Body of pancreas (tissue), 4 donors: ENCODE results near the gene CENPO.

Experiments used
- POLR2A ChIP-seq, 3 donors: fragments of 450-650 bp; IDR thresholded peaks; one replicate each; pipeline ENCODE4 v1.6.1; 2016; ENCODE audit warnings: antibody characterized with exemption in 3 of 3, mild to moderate bottlenecking in 2 of 3
- TF ChIP-seq, protein P1 (sequence below), 7 experiments: fragments of 450-650 bp in 4 of 7; fragments of 200-600 bp in 3 of 7; sonication (generic) in 3 of 7; IDR thresholded peaks; one replicate each; pipeline ENCODE4 v1.5.1; 2016 to 2019; ENCODE audit warnings: antibody characterized with exemption in 7 of 7

- TF ChIP-seq, protein P1, sequence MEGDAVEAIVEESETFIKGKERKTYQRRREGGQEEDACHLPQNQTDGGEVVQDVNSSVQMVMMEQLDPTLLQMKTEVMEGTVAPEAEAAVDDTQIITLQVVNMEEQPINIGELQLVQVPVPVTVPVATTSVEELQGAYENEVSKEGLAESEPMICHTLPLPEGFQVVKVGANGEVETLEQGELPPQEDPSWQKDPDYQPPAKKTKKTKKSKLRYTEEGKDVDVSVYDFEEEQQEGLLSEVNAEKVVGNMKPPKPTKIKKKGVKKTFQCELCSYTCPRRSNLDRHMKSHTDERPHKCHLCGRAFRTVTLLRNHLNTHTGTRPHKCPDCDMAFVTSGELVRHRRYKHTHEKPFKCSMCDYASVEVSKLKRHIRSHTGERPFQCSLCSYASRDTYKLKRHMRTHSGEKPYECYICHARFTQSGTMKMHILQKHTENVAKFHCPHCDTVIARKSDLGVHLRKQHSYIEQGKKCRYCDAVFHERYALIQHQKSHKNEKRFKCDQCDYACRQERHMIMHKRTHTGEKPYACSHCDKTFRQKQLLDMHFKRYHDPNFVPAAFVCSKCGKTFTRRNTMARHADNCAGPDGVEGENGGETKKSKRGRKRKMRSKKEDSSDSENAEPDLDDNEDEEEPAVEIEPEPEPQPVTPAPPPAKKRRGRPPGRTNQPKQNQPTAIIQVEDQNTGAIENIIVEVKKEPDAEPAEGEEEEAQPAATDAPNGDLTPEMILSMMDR (IDR thresholded peaks at IDR 0.05), result no peak
- no peak for TF ChIP-seq POLR2A (IDR thresholded peaks at IDR 0.05)
Measured at GRCh38 chr2:24866946-24867345, 73.7 kb downstream of the CENPO start.
